HG02763 (cell line): ENCODE data around the gene NOS1.

Experiments
- ATAC-seq: cut with Tn5 transposase; IDR thresholded peaks from one replicate; pipeline ENCODE4 v1.9.1; 2021; ENCODE audit warnings: mild to moderate bottlenecking, moderate library complexity; ENCODE audit not compliant: unreplicated experiment

NOS1 gene

GRCh38 chr12:117333331-117333881 is 28.0 kb downstream of the NOS1 start:
- no peak for ATAC-seq

GRCh38 chr12:117331691-117332090 is 29.7 kb downstream of the NOS1 start:
- no peak for ATAC-seq

GRCh38 chr12:117330441-117331113 is 30.8 kb downstream of the NOS1 start:
- no peak for ATAC-seq

- ATAC-seq, result no peak
Observed at GRCh38 chr12:117329756-117330155, 31.7 kb downstream of the NOS1 start.

DNA sequence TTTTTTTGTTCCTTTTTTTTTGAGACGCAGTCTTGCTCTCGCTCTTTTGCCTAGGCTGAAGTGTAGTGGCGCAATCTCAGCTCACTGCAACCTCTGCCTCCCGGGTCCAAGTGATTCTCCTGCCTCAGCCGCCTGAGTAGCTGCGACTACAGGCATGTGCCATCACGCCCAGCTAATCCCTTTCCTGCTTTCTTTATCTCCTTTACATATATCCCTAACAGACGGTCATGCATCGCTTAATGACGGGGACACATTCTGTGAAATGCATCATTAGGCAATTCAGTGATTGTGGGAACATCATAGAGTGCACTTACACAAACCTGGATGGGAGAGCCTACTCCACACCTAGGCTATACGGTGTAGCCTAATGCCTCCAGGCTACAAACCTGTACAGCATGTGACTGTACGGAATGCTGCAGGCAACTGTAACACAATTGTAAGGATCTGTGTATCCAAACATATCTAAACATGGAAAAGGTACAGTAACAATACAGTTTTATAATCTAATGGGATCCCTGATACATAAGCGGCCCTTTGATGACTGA is 32.8 kb downstream of the NOS1 start:
- ATAC-seq, result no peak

GRCh38 chr12:117322428-117322827 is 39.0 kb downstream of the NOS1 start:
- ATAC-seq, result no peak

- no peak for ATAC-seq
Observed at GRCh38 chr12:117321572-117321971, 39.9 kb downstream of the NOS1 start.

- ATAC-seq, result no peak
Observed at GRCh38 chr12:117318591-117318990, 42.8 kb downstream of the NOS1 start.

DNA sequence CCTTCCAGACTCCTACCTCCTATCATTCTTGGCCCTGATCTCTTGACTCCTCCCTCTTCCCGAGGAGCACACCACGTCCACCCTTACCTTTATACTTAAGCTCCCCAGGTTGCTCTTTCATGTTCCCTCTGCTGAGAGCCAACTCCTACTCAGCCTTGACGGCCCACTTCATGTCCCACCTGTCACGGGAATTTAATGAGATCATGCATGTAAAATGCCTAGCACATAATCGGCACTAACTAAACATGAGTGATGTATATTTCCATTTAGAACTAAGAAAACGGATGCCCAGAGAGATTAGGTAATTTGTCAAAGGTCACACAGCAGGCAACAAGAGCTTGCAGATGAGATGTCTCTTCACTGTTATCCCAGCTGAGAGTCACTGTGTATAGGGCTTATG is 45.1 kb downstream of the NOS1 start:
- ATAC-seq, result no peak

DNA sequence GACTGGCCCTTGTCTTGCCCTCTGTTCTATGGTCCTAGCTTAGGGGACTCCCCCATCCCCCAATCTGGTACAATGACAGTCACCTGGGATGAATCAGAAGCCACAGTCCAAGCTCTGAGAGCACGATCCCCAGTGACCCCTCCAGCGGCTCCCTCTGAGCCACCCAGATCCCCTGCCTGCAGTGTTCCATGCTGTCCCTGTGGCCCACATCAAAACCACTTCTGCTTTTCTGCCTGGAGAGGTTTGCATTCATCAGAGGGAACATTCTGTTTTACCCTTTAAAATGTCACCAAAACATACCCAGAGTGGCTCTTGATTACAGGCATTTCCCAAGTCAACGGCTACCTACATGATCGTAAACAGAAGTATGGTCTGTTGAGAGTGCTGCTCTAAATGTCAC is 47.5 kb downstream of the NOS1 start:
- ATAC-seq, result no peak

DNA sequence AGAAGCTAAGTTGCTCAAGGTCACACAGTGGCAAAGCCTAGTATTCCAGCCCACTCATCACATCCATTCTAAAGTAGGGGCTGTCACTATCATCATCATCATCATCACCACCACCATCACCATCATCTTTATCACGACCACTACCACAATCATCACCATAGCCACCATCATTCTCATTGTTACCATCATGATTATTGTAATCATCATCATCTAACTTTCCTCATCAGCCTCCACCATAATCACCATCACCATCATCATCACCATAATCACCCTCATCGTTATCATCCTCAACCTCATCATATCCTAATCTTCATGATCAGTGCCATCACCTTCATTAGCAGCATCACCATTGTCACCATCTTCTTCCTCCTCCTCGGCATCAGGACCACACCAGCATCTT is 48.7 kb downstream of the NOS1 start:
- no peak for ATAC-seq

GRCh38 chr12:117309276-117309925 is 52.0 kb downstream of the NOS1 start:
- no peak for ATAC-seq

GRCh38 chr12:117300174-117300573 is 61.3 kb downstream of the NOS1 start:
- no peak for ATAC-seq

GRCh38 chr12:117298648-117299225 is 62.7 kb downstream of the NOS1 start:
- no peak for ATAC-seq

- ATAC-seq, result no peak
Observed at GRCh38 chr12:117298191-117298590, 63.2 kb downstream of the NOS1 start.

DNA sequence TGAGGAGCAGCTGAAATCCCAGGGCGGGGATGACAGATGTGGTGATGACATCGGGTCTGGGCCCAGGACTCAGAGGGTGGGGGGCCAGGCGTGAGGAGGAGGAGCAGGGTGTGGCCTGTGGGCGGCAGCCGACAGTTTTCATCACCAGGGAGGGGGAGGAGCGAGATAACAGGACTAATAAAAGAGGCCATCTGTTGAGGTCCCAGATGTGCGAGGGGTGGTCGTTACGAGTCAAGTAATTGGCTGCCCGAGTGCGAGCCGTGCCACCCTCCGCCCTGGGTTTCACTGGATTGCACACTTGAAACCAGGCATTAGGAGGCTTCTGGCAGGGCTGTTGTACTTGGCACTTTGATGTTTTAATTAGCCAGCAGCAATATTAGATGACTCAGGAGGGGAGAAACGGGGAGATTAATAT is 67.2 kb downstream of the NOS1 start:
- ATAC-seq, result no peak

GRCh38 chr12:117293510-117293909 is 67.9 kb downstream of the NOS1 start:
- no peak for ATAC-seq

- ATAC-seq, result no peak
Observed at GRCh38 chr12:117292688-117293087, 68.7 kb downstream of the NOS1 start.

GRCh38 chr12:117284140-117284539 is 77.3 kb downstream of the NOS1 start:
- ATAC-seq, result no peak

DNA sequence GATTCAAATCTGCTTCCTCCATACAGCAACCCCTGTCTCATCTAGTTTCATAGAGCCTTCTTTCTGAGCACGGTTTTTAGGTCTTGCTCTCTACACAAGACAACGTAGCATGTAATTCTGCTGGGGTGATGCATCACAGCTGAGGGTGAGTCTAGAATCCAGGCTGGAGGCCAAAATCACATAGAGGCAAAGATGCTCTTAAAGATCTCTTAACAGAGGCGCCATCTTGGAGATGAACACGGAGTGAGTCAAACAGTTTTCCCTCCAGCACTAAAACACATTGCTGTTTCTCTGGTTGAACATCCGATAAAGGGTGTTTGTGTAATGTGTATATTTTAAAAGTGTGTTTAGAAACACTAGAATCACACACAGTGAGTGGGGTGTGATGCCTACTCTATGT is 78.9 kb downstream of the NOS1 start:
- ATAC-seq, result no peak

GRCh38 chr12:117280019-117280680 is 81.3 kb downstream of the NOS1 start:
- ATAC-seq, result no peak
